Activated CD8-positive, alpha-beta memory T cell treated with anti-CD3 and anti-CD28 coated beads for 36 hours (primary cell): ENCODE results near the gene EMX2. TPM values are rescaled to one million over a fixed set of nuclear protein-coding genes. Genes with fewer than 3 reads are reported as not detected.

Experiments used
- CTCF ChIA-PET: fragments of 350-600 bp; sonication (Branson Sonifier 250); formaldehyde crosslinking; loops from one replicate; lab custom pipeline; 2021; ENCODE audit warnings: antibody characterized with exemption; lab: Charles Lee
- POLR2A ChIA-PET: fragments of 350-600 bp; sonication (Branson Sonifier 250); formaldehyde crosslinking; loops from one replicate; lab custom pipeline; 2021; ENCODE audit warnings: antibody characterized with exemption; lab: Charles Lee
- total RNA-seq, 2 experiments: library from RNA; stranded (reverse); gene quantifications; one replicate each; pipeline ENCODE4 v1.2.3, GENCODE V29; 2021

Gene EMX2
- total RNA-seq, 2 experiments from 2014 or later, result not detected

DNA sequence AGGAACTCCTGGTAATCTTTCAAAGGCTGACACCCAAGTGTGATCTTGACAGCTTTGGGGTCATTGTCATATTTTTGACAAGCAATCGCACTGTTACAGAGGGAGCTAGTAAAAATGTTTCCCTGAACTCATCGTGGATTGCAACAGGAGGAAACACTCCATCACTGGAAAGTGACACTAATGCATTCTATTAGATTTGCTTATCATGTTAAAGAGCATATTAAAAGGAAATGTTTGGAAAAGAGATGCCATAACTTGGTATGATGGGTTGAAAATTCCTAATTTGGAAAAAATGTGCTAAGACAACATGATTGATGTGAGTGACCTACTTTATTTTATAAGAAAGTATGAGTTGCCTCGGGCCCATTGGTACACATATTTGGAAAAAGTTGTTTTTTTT is 22.7 kb upstream of the EMX2 start:
- POLR2A ChIA-PET, result no interaction called here
- CTCF ChIA-PET, result no interaction called here

DNA sequence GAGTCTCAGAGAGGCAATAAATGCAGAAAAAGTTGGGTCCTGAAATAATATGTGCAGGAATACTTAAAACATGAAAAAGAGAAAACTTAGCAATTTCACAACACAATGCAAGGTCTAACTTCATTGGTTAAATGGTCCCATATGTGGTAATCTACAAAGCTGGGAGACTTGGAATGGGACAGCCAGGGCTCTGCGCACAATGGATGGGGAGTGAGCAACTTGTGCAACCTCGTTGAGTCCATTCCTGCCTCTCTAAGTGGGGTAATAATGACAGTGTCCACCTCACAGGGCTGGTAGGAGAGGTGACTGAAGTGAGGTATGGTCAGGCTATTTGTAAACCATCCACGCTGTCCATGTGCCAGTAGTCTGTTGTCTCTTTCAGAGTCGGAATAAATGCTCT is 11.8 kb upstream of the EMX2 start:
- POLR2A ChIA-PET, result no interaction called here

DNA sequence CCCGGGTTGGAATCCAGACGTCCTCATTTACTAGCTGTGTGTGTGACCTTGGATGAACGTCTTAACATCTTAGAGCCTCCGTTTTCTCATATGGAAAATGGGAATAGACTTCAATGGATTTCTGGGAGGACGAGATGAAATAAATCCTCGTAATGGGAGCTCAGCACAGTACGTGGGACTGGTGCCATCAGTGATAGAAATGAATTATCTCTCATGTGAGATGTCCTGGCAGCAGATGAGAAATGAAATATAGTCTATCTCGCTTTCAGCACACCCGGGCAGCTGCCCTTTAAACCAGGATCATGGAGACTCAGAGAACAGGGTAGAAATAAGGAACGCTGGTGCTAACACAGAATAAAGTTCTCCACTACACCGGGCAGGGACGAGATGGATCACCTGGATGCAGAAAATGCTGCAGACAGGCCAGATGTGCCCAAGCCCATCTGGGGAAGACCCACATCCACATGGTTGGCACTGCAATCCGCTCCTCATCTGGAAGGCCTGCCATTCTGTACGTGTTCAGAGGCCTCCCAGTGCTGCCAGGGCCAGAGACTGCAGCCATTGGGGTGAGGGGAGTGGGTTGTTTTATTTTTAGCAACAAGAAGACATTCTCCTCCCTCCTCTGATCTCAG is 11.1 kb upstream of the EMX2 start:
- CTCF ChIA-PET, result interaction anchor here (0.8 kb wide), 1 partner anchor 10 kb away, joined by 3 read pairs; no protein-coding TSS in a partner anchor
- POLR2A ChIA-PET, result no interaction called here

More for the DNA sequence above, 11.8 kb upstream of the EMX2 start:
- CTCF ChIA-PET, result no interaction called here

DNA sequence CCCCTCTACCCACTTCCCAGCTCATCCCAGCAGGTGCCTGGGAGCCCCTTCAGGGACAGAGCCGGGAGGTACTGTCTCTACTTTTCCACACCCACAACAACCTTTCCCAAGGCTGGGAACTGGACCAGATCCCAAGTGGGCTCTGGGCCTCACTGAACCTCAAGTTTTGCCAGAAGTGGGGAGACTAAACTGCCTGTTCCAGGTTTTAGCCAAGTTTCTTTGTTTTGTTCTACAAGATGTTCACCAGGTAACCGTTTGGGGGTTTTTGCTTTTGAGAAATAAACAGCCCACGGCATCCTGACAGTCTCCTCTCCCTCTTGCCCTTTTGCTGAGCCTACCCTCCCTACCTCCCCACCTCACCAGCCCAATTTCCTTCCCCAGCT is 10.6 kb upstream of the EMX2 start:
- ChIA-PET CTCF (interaction anchor here (0.8 kb wide), 1 partner anchor 9 kb away, joined by 3 read pairs; no protein-coding TSS in a partner anchor), POLR2A (interaction anchor here (0.5 kb wide), 1 partner anchor 33 kb away, joined by 9 read pairs; no protein-coding TSS in a partner anchor)

DNA sequence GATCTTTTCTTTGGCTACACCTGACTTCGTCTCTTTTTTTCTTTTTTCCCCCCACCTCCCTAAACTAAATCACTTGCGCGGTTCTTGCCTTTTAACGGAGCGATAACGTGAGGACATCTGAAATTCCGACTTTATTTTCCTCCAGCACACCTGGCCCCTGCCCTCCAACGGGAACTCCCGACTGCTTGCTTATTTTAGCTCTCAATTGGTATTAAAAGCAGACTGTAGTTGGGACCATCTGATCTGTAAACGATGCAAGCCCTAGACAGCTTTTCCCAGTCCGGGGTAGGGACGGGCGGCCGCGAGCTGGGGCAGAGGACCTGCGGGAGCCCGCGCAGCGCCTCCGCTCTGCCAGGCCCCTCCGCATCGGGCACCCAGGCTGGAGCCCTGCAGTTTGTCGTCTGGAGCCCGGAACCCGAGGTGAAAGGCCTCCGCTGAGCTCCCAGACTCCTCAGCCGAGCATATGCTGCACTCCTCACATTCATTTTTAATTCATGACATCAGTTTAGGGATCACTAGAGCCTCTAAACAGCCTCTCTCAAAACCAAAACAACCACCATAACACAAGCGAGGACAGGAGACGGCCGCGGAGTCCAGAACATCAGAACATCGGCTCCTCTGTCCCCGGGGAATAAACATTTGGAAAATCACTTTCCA is 10.0 kb upstream of the EMX2 start:
- POLR2A ChIA-PET, result interaction anchor here (0.5 kb wide), 1 partner anchor 34 kb away, joined by 9 read pairs; no protein-coding TSS in a partner anchor
- CTCF ChIA-PET, result interaction anchor here (0.8 kb wide), 1 partner anchor 9 kb away, joined by 3 read pairs; no protein-coding TSS in a partner anchor

DNA sequence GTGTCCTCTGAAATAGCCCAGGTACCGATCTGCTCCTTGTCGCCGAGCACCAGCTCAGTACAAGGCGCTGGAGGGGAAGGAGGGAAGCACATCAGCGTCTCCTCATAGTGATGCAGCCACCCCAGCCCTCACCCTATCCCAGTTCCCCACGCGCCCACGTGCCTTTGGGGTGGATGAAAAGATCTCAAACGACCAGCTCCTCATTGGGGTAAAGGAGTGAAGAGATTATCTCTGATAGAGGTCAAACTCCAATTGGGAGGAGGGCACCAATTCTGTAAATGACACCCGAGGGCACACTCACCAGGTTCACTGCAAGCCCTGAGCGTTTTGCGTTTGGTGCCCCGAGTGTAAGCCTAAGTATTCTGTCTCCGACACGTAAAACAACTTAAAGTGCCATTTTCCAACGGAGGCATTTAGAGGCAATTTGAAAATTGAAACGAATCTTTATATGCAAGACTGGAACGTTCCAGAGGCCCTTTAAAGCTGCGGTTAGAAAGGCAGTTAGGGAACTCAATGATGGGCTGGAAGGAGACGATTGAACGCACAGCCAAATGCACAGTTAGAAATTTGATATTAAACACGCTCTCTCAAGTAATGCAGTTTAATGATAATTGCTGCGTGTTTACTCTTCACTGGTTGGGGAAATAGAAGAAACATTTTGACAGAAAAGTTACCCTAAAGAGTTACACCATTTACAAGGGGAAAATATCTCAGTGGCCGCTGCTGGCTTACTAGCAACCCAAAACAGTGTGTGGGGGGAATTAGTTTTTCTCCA is 8.9 kb upstream of the EMX2 start:
- POLR2A ChIA-PET, result no interaction called here
- CTCF ChIA-PET, result no interaction called here

DNA sequence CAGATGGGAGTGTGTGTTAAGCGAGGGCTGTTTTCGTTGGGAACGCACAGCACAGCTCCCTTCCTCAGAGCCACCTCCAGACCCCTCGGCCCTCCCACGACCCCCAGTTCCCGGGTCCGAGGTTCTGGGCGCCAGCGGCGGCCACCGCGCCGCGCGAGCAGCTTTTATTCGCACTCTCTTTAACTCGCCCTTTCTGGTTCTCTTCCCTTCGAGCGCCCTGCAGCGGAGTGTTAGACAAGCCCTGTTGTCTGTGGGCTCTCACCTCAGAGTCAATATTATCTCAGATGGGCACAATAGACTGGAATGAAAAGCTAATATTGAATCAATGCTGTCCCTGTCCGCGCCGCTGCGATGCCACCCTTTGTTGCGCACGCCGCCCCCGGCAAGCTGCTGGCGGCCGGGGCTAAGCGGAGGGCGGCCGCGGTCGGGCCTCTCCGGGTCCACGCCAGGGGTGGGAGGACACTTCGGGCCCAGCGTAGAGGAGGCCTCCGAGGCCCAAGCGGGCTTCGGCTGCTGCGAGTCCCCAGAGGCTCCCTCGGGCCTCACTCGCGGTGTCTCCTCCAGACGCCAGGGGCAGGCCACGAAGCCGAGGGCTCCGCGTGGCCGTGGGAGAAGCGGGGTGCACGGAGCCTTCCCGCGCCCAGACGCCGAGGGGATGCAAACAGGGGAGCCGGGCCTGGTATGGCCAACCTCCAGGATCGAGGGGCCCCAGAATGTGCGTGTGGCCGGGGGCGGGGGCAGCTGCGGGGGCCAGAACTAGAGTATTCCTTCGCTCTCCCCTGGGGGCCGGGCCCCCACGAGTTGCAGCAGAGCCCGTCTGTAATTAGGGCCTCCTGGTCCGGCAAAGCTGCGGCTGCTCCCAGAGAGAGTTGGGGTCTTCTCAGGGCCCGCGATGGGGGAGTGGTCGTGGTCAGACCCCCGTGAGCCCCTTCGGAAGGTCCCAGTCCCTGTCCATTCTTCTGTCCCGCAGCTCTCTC is 7.9 kb upstream of the EMX2 start:
- CTCF ChIA-PET, result no interaction called here
- POLR2A ChIA-PET, result no interaction called here

DNA sequence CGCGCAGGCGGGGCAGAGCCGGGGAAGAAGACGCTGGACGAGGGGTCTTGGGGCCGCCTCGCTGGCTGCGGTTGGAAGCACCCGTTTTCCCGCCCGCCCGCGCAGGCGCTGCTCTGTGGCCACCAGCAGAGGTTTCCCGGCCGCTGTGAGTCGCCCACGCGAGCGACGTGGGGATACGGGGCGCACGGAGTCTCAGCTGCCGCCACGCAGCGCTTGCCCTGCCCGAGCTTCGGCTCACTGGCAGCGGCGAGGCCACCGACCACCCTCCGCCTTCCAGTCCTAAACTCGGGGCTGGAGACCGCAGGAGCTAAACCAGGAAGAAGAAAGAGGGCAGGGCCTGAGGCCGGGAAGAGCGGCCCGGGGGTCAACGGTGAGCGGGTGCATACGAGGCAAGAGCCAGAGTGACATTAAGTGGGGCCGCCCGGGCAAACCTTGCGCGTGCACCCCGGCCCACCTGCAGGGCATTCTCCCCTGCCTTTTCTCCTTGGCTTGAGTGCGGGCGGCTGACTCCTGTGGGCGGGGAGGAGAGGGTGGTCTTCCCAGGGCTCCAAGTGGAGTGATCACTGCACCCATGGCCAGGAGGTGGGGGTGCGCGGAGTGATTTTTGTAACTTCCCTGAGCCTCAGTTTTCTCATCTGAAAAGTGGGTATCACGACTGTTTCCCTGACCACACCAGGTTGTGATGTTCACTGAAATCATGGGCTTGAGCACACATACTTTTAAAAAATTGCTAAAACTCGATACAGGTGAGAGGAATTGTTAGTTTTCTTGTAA is 7.1 kb upstream of the EMX2 start:
- CTCF ChIA-PET, result no interaction called here

DNA sequence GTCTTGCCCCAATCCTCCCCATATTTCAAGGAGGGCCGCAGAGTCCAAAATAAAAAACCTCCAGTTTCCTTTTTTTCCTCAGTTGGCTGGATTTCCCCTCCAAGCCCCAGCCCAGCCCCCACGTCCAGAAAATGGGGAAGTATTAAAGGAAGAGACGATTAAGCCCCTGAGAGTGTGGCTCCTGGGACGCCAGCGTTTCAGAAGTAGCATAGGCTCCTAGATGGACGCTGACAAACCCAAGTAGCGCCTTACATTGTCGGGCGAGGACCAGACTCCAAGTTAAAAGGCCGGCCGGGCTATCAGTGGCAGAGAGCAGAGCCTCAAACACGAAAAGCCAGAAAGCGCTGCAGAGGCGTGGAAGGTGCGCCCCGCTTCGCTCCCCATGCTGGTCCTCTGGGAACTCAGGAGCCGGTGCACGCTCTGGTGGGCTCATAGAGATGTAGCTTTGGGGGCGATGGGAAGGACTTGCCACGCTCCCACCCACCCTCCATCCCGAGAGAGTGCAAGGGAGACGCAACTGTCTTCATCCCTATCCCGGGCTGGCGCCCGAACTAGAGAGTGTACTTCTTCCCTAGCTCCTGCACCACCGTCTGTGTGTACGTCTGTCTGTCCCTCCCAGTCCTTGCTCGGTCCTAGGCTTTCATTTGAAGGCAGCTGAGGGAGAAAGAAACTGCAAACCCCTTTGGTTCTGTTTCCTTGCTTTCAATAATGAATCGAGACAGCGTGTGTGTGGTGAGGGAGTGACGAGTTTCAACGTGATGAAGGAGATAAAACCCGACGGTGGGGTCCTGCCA is 6.3 kb upstream of the EMX2 start:
- ChIA-PET CTCF (interaction anchor here (1.1 to 1.2 kb wide), 2 partner anchors 40 to 708 kb away, joined by 3 read pairs; no protein-coding TSS in a partner anchor), POLR2A (no interaction called here)

More for the DNA sequence above, 7.1 kb upstream of the EMX2 start:
- POLR2A ChIA-PET, result no interaction called here

DNA sequence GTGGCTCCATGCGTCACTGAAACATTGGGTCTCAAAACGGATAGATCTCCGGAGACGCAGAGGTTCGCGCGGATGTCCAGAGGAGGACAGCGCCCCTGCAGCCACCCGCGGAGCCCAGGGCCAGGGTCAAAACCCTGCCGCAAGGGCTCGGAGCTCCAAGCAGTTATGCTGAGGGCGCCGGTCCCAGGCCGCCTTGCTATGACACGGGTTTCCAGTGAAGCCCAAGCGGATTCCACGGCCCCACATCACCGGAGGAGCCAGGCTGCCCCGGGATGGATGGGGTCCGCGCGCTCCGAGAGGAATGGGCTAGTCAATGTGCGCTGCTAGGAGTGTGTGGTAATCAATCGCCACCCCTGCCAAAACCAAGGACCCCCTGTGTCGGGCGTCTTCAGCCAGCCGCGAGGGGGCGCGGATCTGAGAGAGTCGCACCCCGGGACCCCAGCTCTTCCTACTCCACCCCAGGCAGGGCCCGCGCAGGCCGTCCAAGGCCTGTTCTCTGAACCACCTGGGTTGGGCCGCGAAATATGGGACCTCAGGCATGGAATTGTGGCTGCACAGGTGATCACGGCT is 5.6 kb upstream of the EMX2 start:
- ChIA-PET CTCF (interaction anchor here (0.8 to 1.2 kb wide), 3 partner anchors 41 to 707 kb away, joined by 3 to 4 read pairs (median 3); no protein-coding TSS in a partner anchor), POLR2A (no interaction called here)

DNA sequence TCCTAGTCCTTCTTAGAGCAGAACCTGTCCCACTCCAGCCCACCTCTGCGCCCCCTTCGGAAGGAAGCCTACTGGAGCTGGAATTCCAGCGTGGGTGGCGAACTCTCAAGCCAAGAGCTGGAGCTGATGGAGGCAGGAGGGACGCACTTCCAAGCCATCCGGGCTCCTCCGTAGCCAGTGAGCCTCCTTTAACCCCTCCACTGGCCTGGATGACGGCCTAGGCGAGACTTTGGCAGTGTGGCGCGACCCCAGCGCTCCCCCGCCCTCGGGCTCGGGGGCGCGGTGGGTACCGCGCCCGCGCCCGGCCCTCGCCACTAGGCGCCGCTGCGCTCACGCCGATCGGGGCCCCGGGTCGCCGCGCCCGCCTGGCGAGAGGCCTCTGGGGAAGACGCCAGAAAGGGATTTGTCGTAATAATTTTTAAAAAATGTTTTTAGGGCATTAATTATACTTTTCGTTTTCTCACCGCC is 5.1 kb upstream of the EMX2 start:
- POLR2A ChIA-PET, result no interaction called here
- CTCF ChIA-PET, result interaction anchor here (0.8 to 1.2 kb wide), 3 partner anchors 41 to 706 kb away, joined by 3 to 4 read pairs (median 3); no protein-coding TSS in a partner anchor

DNA sequence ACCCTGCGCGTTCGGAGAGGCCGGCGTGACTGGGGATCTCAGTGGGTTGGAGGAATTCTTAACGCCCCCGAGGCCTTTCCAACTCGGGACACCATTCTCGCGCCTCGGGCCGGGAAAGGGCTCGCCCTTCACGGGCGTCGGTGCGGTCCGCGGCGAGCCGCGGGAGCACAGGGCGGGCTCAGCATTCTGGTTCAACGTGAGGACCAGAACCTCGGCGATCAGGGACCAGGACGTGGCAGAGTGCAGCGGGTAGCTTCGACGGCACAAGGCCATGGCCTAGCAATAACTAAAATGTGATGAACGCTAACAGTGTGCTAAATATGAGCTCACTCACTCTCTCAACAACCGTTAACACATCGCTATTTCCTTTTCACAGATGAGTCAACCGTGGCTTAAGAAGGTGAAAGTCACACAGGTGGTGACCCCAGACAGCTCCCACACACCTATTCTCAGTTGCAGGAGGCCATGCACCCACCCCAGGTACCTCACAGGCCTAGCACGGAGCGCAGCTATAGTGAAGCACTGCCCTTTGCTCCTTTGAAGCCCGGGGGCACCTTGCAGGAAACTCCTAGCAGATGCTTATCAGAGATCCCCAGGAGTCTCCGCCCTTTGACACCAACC is 4.5 kb upstream of the EMX2 start:
- ChIA-PET CTCF (no interaction called here), POLR2A (no interaction called here)

DNA sequence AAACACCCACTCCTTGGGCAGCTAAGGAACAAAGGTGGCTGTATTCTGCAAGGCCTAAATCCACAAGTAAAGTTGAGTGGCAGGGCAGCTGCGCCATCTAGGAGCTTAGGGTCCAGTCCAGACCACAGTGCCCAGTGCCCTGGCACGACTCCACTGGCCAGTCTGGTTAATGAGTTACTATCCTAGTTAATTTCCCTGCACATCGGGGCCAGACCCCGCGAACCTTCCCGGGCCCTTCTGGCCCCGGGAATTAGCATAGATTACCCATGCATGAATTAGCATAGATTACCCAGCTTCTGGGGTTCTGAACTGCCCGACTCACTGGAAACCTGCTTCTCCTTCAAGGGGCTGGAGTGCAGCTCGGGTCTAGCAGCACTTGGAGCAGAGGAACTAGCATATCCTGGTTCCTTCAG is 3.2 kb upstream of the EMX2 start:
- POLR2A ChIA-PET, result no interaction called here
- CTCF ChIA-PET, result no interaction called here

DNA sequence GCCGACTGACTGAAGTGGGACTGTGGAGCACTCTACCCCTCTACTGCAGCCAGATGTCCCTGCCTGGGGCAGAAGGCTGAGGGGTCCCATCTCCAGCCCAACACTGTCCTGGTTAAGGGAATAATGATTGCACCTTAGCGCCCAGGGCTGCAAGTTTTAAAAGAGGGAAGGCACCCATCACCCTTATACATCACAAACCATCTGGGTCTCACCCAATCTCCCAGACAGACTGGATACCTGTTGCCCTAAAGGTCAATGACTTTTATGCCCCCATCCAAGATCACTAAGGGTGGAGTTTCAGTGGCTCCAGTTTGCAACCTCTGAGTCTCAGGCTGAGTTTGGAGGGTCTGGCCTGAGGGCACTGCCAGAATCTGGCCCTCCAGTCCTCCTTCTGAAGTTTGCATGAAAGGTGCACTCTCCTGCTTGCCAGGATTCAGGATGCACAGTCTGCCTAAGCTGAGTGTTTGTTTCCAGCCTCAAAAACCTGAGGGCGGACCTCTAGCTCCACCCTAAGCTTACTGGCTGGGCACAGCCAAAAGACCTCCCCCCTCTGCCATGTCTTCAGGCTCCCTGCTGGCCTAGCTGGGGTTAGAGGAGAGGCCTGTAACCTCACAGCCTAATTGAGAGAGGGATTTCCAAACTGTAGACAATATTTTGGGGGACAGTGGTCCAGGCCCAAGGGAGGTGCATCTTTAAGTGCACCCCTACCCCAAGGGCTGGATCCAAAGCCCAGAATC is 2.5 kb upstream of the EMX2 start:
- ChIA-PET POLR2A (no interaction called here), CTCF (no interaction called here)

DNA sequence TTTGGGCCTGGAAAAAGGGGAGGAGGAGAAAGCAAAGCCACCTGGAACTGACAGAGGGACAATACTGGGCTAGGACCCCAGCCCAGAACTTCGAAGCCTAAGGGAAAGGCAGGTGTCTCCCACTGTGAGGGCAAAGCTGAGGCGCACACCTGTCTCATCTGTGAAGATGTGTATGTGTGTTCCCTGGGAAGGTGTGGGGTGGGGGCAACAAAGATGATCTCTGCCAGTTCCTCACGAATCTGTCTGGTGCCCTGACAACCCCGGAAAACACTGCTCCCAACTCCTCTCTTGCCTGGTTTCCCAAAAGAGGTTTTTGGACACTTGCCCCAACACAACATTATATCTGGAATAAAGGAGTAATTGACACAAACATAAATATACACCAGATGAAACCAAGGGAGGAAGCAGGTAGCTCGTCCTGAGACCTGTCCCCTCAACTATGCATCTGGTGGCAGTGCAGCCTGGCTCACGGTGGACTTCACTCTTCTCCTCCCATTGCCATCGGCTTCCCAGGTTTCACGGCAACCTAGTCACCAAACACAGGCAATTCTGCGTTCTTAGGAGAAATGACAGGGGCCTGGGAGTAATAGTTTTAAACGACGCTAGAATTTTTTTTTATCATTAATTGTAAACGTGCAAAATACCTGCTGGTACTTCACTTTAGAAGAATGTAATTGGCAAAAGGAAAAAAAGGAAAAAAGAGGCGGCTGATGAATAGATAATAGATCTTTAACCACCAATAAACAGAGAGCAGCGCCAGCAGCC is 1.7 kb upstream of the EMX2 start:
- CTCF ChIA-PET, result interaction anchor here (1.2 kb wide), 1 partner anchor 9 kb away, joined by 3 read pairs; no protein-coding TSS in a partner anchor
- POLR2A ChIA-PET, result no interaction called here
